Left kidney (tissue), 8 donors: ENCODE data around the gene CES2. TPM values are rescaled to one million over a fixed set of nuclear protein-coding genes. Genes with fewer than 3 reads are reported as not detected.
"Not testable (repeated sequence)": the region's sequence is repeated elsewhere in the genome, so short reads cannot be mapped to it uniquely, and the experiment has no call there.

ENCODE experiments used
- DNase-seq: peaks from one replicate; pipeline ENCODE4 v3.0.0-alpha.2; 2013
- long read RNA-seq, 8 donors: transcript quantifications; one replicate each; lab custom pipeline, GENCODE V29; 2026
- polyA plus RNA-seq: library from polyadenylated mRNA; unstranded; fragments of 120-200 nt; gene quantifications from one replicate; pipeline ENCODE4 v1.2.1, GENCODE V29; 2013; ENCODE audit not compliant: insufficient read length

Gene CES2, protein sequence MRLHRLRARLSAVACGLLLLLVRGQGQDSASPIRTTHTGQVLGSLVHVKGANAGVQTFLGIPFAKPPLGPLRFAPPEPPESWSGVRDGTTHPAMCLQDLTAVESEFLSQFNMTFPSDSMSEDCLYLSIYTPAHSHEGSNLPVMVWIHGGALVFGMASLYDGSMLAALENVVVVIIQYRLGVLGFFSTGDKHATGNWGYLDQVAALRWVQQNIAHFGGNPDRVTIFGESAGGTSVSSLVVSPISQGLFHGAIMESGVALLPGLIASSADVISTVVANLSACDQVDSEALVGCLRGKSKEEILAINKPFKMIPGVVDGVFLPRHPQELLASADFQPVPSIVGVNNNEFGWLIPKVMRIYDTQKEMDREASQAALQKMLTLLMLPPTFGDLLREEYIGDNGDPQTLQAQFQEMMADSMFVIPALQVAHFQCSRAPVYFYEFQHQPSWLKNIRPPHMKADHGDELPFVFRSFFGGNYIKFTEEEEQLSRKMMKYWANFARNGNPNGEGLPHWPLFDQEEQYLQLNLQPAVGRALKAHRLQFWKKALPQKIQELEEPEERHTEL
- polyA plus RNA-seq = 41.1 TPM
- long read RNA-seq, donor 1, transcript CES2-201 (12 exons, 3,927 nt) = major isoform, 7 of 77 reads
- long read RNA-seq, donor 1, partial matches to known transcripts = 66 of 77 reads
- long read RNA-seq, donor 1, other reads (novel, unspliced or antisense) = 0 of 77 reads
- long read RNA-seq, donor 2, partial matches to known transcripts = 0 of 4 reads
- long read RNA-seq, donor 2, other reads (novel, unspliced or antisense) = 0 of 4 reads
- long read RNA-seq, donor 3, partial matches to known transcripts = 15 of 20 reads
- long read RNA-seq, donor 3, other reads (novel, unspliced or antisense) = 0 of 20 reads
- long read RNA-seq, donor 4 = 0 reads
- long read RNA-seq, donor 5, transcript CES2-201 (12 exons, 3,927 nt) = major isoform, 17 of 21 reads
- long read RNA-seq, donor 5, partial matches to known transcripts = 0 of 21 reads
- long read RNA-seq, donor 5, other reads (novel, unspliced or antisense) = 0 of 21 reads
- long read RNA-seq, donor 6, transcript CES2-201 (12 exons, 3,927 nt) = major isoform, 7 of 44 reads
- long read RNA-seq, donor 6, partial matches to known transcripts = 36 of 44 reads
- long read RNA-seq, donor 6, other reads (novel, unspliced or antisense) = 0 of 44 reads
- long read RNA-seq, donor 7, transcript CES2-201 (12 exons, 3,927 nt) = major isoform, 9 of 55 reads
- long read RNA-seq, donor 7, partial matches to known transcripts = 42 of 55 reads
- long read RNA-seq, donor 7, other reads (novel, unspliced or antisense) = 0 of 55 reads
- long read RNA-seq, donor 8, partial matches to known transcripts = 10 of 14 reads
- long read RNA-seq, donor 8, other reads (novel, unspliced or antisense) = 0 of 14 reads

DNA sequence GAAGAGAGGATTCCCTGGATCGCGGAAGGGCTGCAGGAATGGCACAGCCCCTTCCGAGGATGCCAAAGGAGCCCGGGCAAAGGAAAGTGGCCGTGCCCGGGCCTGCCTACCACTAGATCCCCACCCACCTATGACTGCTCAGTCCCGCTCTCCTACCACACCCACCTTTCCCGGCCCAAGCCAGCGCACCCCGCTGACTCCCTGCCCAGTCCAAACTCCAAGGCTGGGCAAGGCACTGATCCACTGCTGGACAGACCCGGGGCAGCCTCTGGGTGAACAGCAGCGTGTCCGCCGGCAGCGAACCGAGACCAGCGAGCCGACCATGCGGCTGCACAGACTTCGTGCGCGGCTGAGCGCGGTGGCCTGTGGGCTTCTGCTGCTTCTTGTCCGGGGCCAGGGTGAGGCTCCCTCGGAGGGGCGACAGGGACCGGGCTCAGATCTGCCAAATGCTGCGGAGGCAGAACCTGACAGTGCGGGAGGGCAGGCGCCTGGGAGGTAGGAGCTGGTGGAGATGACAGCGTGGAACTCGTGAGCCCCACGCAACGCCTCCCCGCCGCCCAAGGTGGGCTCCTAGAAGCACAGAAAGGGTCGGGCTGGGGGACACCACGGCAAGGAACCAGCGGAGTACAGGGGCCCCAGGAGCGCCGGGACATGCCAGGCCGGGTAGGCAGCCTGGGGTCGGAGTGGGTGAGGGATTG is at the start of gene CES2:
Gene CES2, plus strand, starts transcription at position 203 of the 698 bp plus-strand sequence. Its CDS starts 120 bp downstream, at position 323.
- no peak for DNase-seq

DNA sequence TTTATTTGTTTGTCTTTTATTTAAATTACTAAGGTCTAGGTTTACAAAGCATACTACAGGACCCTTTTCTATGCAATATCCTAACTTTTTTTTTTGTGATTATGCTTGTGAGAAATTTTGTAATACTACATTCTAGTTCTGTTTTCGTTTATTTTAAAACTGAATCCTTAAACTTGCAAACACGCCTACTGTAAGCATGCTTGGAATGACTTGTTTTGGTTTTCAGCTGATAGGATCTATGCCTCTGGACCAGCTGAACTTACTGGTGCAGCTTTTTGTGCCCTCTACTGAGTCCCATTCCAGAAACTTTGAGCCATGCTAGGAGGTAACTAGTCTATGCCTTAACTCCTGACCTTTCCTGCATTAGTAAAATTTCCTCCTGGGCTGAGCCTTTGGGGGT is 49.0 kb upstream of the CES2 start:
- no peak for DNase-seq

DNA sequence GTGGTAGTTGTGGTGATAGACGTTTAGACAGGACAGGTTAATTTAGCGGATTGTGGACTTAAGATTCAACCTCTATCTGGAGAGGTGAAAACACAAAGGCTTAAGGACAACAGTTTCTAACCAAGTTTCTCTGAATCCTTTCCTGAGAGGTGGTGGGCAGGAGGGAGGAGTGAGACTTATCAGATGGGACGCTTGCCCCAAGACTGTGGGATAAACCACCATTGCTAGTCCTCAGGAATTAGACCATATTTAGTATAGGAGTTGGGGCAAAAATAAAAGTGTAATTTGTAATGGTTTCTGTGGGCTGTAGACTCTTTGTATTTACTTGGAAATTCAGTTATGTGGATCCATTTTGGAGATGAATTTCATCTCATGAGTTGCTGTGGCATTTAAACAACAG is 48.4 kb upstream of the CES2 start:
- DNase-seq = no peak

DNA sequence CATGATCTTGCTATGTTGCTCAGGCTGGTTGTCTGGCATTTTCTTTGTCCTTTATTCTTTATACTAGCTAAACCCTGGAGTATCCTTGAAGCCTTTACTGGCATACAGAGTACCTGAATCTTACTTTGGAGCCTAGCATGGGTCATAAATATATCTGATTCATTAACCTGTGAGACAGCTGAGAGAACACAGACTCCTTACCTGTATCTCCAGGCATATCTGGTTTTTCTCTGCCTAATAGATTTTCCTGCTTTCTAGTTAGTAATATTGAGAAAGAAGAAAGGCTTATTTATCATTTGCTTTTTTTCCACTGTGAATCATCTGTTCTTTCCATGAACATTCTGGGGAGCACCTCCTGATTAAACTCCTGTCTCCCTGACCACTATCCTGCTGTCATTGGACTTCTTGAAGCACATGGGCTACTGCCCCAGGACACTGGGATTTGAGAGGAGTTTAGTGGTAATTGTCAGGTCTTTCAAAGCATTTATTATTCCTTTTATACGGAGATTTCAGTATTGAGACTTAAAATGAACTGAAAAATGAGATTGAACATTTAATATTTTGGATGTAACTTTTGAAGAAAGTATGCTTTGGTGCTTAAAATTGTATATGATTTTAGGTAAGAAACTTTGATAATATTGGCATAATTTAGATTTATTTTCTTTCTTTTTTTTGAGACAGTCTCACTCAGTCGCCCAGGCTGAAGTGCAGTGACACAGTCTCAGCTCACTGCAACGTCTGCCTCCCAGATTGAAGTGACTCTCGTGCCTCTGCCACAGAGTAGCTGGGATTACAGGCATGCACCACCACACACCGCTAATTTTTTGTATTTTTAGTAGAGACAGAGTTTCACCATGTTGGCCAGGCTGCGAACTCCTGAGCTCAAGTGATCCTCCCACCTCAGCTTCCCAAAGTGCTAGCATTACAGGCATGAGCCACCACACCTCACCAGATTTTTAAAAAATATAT is 46.4 kb upstream of the CES2 start:
- DNase-seq = no peak

DNA sequence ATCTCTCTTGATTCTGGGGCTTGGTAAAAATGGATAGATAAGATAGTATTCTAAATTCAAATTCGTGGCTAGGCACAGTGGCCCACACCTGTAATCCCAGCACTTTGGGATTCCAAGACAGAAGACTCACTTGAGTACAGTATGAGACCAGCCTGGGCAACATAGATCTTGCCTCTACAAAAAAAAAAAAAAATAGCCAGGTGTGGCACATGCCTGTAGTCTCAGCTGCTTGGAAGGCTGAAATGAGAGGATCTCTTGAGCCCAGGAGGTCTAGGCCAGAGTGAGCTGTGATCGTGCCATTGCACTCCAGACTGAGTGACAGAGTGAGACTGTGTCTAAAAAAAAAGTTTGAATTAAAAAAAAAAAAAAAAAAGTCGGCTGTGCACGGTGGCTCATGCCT is 45.7 kb upstream of the CES2 start:
- DNase-seq = no peak

DNA sequence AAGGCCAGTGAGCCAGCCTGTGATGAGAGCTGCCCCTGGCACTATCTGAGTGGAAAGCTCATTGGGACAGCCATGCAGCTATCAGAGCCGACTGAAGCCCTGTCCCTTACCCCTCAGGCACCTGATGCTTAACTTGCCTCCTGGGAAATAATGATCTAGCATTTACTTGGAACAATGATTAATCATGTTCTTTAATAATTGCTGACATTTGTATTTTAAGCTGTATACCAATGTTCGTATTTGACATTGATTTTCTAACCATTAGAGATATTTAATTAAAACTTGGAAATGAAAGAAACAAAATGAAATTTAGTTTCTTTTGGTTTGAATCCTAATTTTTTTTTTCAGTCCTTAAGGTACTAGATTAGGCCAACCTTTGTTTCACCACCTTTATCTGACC is 44.5 kb upstream of the CES2 start:
- no peak for DNase-seq

DNA sequence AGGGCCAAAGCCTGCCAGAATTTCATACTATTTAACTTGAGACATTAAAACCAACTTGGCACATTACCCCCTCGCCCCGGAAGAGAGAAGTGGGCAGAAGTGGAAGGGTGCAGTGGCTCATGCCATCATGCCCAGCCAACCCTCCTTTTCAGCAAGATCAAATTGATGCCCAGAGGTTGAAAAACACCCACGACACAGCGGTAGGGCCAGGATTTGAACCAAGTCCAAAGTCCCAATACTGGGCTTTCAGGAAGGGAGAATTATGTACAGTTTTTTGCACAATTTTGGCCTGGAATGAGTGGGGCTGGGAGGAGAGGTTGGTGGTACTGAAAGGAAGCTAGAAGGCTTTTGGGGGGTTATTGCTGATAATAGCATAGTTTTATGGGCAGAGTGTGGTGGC is 44.0 kb upstream of the CES2 start:
- DNase-seq = no peak

DNA sequence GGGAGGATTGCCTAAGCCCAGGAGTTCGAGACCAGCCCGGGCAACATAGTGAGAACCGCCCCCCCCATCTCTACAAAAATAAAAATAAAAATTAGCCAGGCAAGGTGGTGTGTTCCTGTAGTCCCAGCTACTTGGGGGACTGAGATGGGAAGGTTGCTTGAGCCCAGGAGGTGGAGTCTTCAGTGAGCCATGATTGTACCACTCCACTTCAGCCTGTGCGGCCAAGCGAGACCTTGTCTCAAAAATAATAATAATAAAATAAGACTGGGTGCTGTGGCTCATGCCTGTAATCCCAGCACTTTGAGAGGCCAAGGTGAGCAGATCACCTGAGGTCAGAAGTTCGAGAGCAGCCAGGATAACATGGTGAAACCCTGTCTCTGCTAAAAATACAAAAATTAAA is 43.5 kb upstream of the CES2 start:
- DNase-seq = no peak

DNA sequence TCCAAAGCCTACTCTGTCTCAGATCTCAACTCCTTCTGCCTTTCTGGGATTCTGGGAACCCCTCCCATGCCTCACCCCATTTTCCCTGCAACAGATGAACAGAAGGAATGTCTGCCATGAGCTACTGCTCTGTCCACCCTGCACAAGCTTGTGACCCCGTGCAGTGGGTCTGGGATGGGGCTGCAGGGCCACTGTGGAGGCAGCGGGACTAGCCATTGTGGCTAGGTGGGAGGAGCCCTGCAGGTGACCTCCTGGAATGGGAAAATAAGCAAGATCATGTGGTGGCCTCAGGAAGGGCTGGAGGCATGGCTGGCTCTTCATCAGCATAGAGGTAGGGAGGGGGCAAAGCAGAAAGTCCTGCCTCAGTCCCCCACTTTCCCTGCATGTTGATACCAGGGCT is 41.3 kb upstream of the CES2 start:
- DNase-seq = no peak

DNA sequence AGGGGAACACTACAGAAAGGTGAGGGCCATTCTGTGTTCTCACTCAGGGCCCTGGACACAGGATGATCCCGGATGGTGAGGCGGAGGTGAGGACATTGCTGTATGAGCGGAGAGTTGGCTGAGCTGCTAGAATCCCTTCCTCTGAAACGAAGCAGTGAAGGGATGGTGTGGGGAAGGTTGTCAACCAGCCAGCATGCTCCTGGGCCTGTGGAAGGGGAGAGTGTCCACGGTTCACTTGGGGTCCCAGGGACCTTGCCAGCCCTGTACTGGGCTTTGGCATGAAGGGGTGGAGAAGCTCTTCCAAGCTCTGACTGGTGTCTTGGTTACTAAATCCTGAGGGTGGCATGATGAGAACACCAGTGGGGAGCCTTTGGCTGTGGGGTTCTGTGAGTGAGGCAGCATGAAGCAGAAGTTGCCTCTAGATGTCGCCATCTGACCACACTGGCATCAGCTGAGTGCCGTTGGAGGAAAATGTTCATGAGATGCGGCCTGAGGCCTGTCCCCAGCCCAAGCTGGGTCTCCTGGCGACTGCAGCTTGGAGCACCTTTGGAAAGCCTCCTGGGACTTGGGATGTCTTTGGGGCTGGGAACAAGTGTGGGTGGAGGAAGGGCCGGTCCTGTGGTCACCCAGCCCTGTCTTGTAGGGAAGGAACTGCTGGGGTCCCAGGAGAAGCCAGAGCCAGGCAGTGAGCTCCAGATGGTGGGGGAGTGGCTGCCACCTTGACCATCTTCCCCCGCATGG is 40.2 kb upstream of the CES2 start:
- DNase-seq = peak; percentile 75

DNA sequence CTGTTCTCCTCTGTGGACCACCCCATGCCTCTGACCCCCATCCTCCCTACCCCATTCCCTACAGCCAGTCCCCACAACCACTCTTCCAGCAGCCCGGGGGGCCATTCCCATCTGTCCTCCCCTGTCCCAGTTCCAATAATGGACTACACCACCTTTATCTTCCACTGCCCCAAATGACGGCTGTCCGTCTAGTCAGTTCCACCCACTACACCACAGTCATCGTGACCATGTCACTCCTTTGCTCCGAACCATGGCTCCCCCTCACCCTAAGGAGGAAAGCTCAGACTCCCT is 39.7 kb upstream of the CES2 start:
- DNase-seq = no peak

DNA sequence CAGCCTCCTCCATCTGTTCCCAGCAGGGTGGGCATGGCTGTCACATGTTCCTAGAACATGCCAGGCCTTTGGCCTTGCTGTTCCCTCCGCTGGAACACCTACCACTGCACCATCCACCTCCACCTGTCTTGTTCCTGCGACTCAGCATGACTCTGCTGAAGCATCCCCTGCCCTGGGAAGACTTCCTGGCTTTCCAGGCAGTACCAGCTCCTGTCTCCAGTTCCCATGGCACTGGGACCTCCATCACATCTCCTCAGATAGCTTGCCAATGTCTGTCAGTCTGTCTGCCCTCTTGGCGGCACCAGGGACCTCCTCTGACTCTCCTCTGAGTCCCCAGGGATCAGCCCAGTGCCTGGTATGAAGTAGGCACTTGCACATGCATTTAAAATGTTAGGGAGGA is 39.3 kb upstream of the CES2 start:
- no peak for DNase-seq

DNA sequence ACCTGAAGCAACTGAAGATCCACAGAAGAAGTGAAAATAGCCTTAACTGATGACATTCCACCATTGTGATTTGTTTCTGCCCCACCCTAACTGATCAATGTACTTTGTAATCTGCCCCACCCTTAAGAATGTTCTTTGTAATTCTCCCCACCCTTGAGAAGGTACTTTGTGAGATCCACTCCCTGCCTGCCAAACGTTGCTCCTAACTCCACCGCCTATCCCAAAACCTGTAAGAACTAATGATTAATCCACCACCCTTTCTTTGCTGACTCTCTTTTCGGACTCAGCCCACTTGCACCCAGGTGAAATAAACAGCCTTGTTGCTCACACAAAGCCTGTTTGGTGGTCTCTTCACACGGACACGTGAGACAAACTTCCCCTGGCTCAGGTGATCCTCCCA is 38.6 kb upstream of the CES2 start:
- not testable (repeated sequence) for DNase-seq

DNA sequence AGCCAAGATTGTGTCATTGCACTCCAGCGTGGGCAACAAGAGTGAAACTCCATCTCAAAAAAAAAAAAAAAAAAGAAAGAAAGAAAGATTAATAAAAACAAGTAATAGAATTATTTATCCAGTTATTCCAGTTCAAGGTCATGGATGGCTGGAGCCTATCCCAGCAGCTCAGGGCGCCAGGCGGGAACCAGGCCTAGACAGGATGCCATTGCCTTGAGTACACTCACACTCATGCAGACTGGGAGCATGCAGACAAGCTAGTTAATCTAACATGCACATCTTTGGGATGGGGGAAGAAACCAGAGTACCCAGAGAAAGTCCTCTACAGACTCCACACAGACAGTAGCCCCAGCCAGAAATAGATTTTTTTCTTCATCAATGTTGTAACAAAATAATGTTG is 37.1 kb upstream of the CES2 start:
- DNase-seq = no peak

DNA sequence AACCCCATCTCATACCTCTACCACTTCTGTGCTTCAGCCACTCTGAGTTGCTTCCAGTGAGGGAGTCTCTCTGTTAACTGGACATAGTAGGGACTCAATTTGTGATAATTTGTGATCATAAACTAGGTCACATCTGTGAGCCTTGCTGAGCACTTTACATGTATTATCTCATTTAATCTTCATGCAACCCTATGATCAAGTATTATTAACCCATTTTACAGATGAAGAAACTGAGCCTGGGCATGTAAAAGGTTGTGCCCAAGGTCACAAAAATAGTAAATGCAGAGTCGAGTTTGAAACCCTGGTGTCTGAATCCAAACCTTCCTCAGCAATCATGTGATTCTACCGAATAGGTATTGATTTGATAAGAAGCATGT is 36.4 kb upstream of the CES2 start:
- DNase-seq = no peak

DNA sequence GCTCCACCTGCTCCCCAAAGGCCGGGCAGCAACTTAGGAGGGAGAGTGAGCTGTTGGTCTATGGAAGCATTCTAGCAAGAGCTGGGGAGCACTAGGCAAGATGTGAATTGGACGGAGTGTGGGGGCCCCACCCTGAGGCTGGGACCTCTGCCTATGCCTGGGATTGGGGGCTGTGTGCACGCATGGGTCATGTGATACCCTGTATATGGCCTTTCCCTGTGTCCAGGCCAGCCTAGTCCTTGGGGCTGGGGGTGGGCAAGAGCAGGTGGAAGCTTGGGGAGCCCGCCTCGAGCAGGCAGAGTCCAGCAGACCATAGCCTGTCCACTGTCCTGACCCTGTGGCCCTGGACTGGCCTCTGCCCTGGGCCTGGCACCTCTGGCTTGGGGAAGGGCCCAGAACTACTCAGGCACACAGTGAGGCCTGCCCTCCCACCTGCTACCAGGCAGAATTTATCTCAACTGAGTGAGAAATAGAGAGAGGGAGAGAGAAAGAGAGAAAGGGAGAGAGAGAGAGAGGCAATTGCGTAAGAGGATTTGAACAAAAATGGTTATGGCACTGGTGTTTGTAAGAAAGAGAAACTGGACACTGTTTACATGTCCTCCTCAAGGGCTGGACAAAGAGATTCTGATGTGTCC is 35.9 kb upstream of the CES2 start:
- DNase-seq = no peak

DNA sequence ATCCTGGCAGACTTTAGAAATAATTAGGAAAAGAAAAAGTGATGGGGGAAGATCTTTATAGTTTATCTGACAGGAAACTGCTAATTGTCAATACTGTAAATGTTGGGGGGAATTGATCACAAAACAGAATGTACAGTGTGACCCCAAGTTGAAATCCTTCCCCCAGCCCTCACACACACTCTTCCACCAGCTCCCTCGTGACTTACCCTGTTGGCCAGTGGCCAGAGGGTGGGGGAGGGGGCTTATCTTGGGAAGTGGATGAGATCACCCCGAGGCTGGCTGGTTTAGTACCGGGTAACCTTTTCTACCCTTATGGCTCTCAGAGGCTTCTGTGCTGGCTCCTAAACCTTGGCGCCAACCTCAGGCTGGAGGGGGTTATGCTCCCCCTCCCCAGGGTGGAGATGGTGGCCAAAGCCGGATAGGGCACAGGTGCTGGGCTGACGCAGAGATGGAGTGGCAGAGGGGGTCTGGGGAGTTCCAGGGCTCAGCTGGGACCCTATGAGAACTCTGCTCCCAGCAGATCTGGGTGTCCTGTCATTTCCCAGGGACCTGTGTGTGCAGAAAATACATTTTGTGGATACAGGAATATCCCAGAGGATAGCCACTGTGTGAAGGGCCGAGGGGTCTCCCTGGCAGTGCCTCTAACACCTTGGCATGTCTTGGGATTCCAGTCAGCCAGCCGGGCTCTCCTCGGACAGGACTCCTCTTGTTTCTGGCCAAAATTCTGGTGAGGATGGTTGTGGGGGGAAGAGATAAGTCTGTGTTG is 35.2 kb upstream of the CES2 start:
- DNase-seq = peak; percentile 88

DNA sequence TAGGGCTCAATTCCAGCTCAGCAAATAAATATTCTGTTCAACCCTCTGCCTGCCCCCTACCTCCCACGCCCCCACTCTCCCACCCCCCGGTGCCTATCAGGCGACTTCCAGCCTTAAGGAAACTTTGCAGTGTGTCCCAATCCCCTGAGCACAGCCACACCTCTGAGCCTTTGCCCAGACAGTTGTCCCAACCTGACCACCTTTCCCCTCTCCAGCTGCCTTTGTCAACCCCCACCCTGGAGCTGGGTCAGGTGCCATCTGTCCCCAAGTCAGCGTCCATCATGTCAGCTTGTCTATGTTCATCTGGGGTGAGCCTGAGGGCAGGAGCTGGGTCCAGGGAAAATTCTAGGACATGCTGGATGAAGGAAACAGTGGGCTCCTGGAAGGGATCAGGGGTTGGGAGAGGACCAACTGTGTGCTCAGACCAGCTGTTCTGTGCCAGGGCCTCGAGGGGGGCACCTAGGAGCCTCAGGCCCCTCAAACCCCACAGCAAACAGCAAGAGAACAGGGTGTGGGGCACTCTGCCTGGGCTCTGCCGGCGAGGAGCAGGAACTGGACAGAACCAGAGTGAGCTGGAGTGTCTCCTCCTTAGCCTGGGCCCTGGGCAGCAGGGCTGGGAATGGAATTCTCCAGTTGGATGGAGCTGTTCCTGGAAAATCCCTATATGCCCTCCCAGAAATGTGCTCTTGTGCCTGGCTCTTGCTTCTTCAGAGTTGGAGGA is 34.4 kb upstream of the CES2 start:
- DNase-seq = no peak
